GM18502 (cell line): ENCODE measurements around the gene CD109.
"Not testable (repeated sequence)": the region's sequence is repeated elsewhere in the genome, so short reads cannot be mapped to it uniquely, and the experiment has no call there.

Experiments used
- ATAC-seq: cut with Tn5 transposase; IDR thresholded peaks from one replicate; pipeline ENCODE4 v1.9.1; 2021; ENCODE audit warnings: mild to moderate bottlenecking; ENCODE audit not compliant: unreplicated experiment, poor library complexity

The CD109 gene

GRCh38 chr6:73695619-73696421 is at the start of gene CD109:
TSS of gene CD109 (plus strand) at chr6:73696203. CDS start at chr6:73696216, 13 bp downstream.
- peak; percentile 67 for ATAC-seq

- ATAC-seq: no peak
These were observed 47.8 kb upstream of the CD109 start for GRCh38 chr6:73648166-73648565.

- no peak for ATAC-seq
These were observed 46.2 kb upstream of the CD109 start for GRCh38 chr6:73649783-73650182.

- peak; percentile 41 for ATAC-seq
These were observed 43.1 kb upstream of the CD109 start for GRCh38 chr6:73652637-73653570.

- peak; percentile 87 for ATAC-seq
These were observed 42.2 kb upstream of the CD109 start, which contains the start of gene SLC17A5 for GRCh38 chr6:73653571-73654424. TSS of gene SLC17A5 (minus strand) at chr6:73653992. CDS start at chr6:73653886, 106 bp downstream.

- no peak for ATAC-seq
These were observed 40.6 kb upstream of the CD109 start for GRCh38 chr6:73655341-73655917.

GRCh38 chr6:73656531-73657145 is 39.4 kb upstream of the CD109 start:
- no peak for ATAC-seq

- no peak for ATAC-seq
These were observed 38.8 kb upstream of the CD109 start for GRCh38 chr6:73657201-73657600.

GRCh38 chr6:73664701-73665100 is 31.3 kb upstream of the CD109 start:
- ATAC-seq: no peak

GRCh38 chr6:73665686-73666319 is 30.2 kb upstream of the CD109 start:
- peak; percentile 92 for ATAC-seq

- no peak for ATAC-seq
These were observed 29.6 kb upstream of the CD109 start for GRCh38 chr6:73666393-73666792.

- ATAC-seq: no peak
These were observed 28.2 kb upstream of the CD109 start for GRCh38 chr6:73667798-73668197.

- ATAC-seq: no peak
These were observed 27.0 kb upstream of the CD109 start for GRCh38 chr6:73669005-73669404.

- no peak for ATAC-seq
These were observed 23.9 kb upstream of the CD109 start for GRCh38 chr6:73671911-73672685.

GRCh38 chr6:73675466-73676098 is 20.4 kb upstream of the CD109 start:
- peak; percentile 92 for ATAC-seq

GRCh38 chr6:73679009-73679408 is 17.0 kb upstream of the CD109 start:
- ATAC-seq: no peak

GRCh38 chr6:73679846-73680245 is 16.2 kb upstream of the CD109 start:
- ATAC-seq: not testable (repeated sequence)
